Breast epithelium (tissue), 4 donors: ENCODE data around the gene RPL13. TPM values are rescaled to one million over a fixed set of nuclear protein-coding genes. Genes with fewer than 3 reads are reported as not detected.
A peak's percentile ranks its signal among the peaks of the same experiment; 100 is the strongest.

Experiments
- DNase-seq, 2 donors: peaks; one replicate each; pipeline ENCODE4 v3.0.0-alpha.2; 2019; ENCODE audit warnings: low spot score in 2 of 2
- H3K27ac ChIP-seq, 2 donors: fragments of 200-600 bp; sonication (generic) in 1 of 2; one replicate each; pipeline ENCODE4 v1.5.1; 2016 to 2019; ENCODE audit warnings: mild to moderate bottlenecking in 1 of 2
- H3K27me3 ChIP-seq, 2 donors: fragments of 200-600 bp; sonication (generic) in 1 of 2; one replicate each; pipeline versions ENCODE4 v1.5.1 to v1.6.0; 2017 to 2019; ENCODE audit warnings: control low read depth in 1 of 2, mild to moderate bottlenecking in 1 of 2
- H3K36me3 ChIP-seq: fragments of 200-600 bp; one replicate; pipeline ENCODE4 v1.5.1; 2019
- H3K4me1 ChIP-seq, 2 donors: fragments of 200-600 bp; sonication (generic); one replicate each; pipeline ENCODE4 v1.5.1; 2016 to 2019; ENCODE audit warnings: control low read depth in 1 of 2
- H3K4me3 ChIP-seq, 3 donors: fragments of 200-600 bp; sonication (generic); 1 replicate in 2 of 3; 2 replicates in 1 of 3; pipeline ENCODE4 v1.5.1; 2016 to 2019; ENCODE audit warnings: mild to moderate bottlenecking in 3 of 3, moderate library complexity in 2 of 3
- H3K9me3 ChIP-seq, 2 donors: fragments of 200-600 bp; sonication (generic) in 1 of 2; one replicate each; pipeline ENCODE4 v1.5.1; 2016 to 2019; ENCODE audit warnings: control low read depth in 1 of 2
- POLR2A ChIP-seq: fragments of 450-650 bp; IDR thresholded peaks from one replicate; pipeline ENCODE4 v1.6.1; 2016; ENCODE audit warnings: antibody characterized with exemption, mild to moderate bottlenecking, moderate library complexity
- POLR2AphosphoS5 ChIP-seq, 3 donors: sonication (generic); formaldehyde crosslinking; IDR thresholded peaks; one replicate each; pipeline ENCODE4 v1.6.1; 2017; ENCODE audit warnings: antibody characterized with exemption in 3 of 3
- intact Hi-C: fragments of 100-400 bp; cut with DNase I; formaldehyde crosslinking; loops from one replicate; pipeline ENCODE4 v1.15.1; 2023; ENCODE audit warnings: low total_unique reads
- total RNA-seq, 3 donors: library from RNA; depleted of rRNA; stranded (reverse); fragments of >200 nt; gene quantifications; one replicate each; pipeline ENCODE4 v1.1.0, GENCODE V29; 2016
- TF ChIP-seq, protein P1 (sequence below), 3 donors: fragments of 450-650 bp; IDR thresholded peaks; one replicate each; pipeline ENCODE4 v1.5.1; 2016 to 2017; ENCODE audit warnings: antibody characterized with exemption in 3 of 3, mild to moderate bottlenecking in 3 of 3, moderate library complexity in 3 of 3

The RPL13 gene
- total RNA-seq: 1,000 to 10,000 TPM; 5,075 to 6,295 (median 5,484) TPM

DNA sequence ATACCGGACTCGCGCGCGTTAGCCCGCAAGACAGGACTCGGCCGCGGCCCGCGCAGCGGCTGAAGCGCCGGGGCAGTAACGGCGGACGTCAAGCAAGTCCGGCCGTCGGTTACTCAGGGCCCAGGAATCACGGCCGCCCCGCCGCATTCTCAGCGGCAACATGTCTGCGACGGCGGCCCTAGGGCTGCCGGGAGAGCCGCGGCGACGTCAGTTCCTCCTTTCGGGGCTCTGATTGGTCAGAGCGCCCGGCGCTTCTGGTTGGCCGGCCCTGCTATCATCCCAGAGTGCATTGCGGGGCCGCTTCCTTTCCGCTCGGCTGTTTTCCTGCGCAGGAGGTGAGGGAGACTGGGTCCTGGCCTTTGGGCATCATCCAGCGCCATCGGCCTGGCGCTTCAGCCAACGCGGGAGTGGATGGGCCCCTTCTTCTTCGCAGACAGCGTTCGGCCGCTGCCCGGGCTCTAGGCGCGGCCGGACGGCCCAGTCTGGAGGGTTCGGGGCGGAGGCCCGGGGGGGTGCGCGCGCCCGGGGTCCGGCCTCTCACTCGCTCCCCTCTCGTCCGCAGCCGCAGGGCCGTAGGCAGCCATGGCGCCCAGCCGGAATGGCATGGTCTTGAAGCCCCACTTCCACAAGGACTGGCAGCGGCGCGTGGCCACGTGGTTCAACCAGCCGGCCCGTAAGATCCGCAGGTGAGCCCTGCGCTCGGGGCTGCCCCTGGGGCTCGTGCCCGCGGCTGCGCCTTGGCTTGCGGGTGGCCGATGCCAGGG, at the start of gene RPL13:
TSS of gene RPL13 (plus strand) at position 305 of the 764 bp plus-strand sequence. CDS start at position 583, 278 bp downstream.
- no peaks in the 10 kb centered on the region for H3K9me3 ChIP-seq
- peak within 1 kb of the TSS; percentile 96 to 97 for H3K27ac ChIP-seq
- H3K4me1 ChIP-seq: peaks cover 5 to 7% of the 10 kb centered on the region in 2 donors
- H3K36me3 ChIP-seq: no peaks in the 10 kb centered on the region
- intact Hi-C loops: loop anchor here (5.0 kb wide), 1 partner anchor 302 kb away; no protein-coding TSS in a partner anchor
- no peaks in the 10 kb centered on the region for H3K27me3 ChIP-seq
- TF ChIP-seq POLR2AphosphoS5 (IDR thresholded peaks at IDR 0.05) (peak; percentile 95 to 96 (median 96)), POLR2A (peak; percentile 95)
- TF ChIP-seq, protein P1, sequence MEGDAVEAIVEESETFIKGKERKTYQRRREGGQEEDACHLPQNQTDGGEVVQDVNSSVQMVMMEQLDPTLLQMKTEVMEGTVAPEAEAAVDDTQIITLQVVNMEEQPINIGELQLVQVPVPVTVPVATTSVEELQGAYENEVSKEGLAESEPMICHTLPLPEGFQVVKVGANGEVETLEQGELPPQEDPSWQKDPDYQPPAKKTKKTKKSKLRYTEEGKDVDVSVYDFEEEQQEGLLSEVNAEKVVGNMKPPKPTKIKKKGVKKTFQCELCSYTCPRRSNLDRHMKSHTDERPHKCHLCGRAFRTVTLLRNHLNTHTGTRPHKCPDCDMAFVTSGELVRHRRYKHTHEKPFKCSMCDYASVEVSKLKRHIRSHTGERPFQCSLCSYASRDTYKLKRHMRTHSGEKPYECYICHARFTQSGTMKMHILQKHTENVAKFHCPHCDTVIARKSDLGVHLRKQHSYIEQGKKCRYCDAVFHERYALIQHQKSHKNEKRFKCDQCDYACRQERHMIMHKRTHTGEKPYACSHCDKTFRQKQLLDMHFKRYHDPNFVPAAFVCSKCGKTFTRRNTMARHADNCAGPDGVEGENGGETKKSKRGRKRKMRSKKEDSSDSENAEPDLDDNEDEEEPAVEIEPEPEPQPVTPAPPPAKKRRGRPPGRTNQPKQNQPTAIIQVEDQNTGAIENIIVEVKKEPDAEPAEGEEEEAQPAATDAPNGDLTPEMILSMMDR (IDR thresholded peaks at IDR 0.05): peak in 1 of 3 donors; percentile 6
- H3K4me3 ChIP-seq: peak within 1 kb of the TSS; percentile 78 to 86 (median 85)
- DNase-seq: peak; percentile 95 to 97

DNA sequence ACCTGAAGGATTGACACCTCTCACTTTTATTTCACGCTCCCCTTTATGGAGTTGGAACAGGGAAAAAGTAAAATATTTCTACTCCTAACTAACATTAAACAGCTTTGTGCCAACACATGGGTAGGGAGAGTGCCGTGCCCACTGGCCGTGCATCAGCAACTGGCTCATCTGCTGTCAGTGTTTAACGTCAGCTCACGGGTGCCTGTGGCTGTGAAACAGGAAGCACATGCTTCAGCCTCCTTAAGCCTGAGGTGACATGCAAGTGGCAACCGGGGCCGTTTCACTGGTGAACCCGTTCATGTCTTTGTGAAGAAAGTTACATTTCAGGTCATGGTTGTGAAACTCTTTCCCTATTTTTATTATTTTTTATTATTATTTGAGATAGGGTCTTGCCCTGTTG, 49.1 kb upstream of the RPL13 start:
- no peak for DNase-seq
- H3K27me3 ChIP-seq: no peaks in the 10 kb centered on the region
- intact Hi-C loops: no loop called here
- no peaks in the 10 kb centered on the region for H3K9me3 ChIP-seq
- no peak overlapping the region for H3K4me3 ChIP-seq
- TF ChIP-seq, protein P1 (IDR thresholded peaks at IDR 0.05): no peak
- no peak for TF ChIP-seq POLR2AphosphoS5 (IDR thresholded peaks at IDR 0.05)
- no peak for TF ChIP-seq POLR2A
- peaks cover 0 to 8% of the 10 kb centered on the region in 2 donors for H3K4me1 ChIP-seq
- peaks cover 4% of the 10 kb centered on the region for H3K36me3 ChIP-seq
- no peak overlapping the region for H3K27ac ChIP-seq

DNA sequence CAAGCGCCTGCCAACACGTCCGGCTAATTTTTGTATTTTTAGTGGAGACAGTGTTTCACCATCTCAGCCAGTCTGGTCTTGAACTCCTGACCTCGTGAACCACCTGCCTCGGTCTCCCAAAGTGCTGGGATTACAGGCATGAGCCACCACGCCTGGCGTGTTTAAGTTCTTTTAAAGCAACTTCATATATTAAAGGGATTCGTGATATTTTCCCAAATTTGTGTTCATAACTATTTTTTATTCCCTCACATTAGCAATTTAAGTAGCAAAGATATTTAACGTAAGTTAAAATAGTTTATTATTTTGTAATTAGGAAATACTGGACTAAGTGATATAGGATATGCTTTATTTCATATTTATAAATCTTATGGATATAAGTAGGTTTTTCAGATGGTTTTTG, 48.0 kb upstream of the RPL13 start:
- Histone ChIP-seq H3K27ac (no peak overlapping the region), H3K27me3 (no peaks in the 10 kb centered on the region), H3K4me3 (no peak overlapping the region), H3K36me3 (peaks cover 4% of the 10 kb centered on the region), H3K4me1 (peaks cover 0 to 8% of the 10 kb centered on the region in 2 donors), H3K9me3 (no peaks in the 10 kb centered on the region)
- intact Hi-C loops: no loop called here
- DNase-seq: no peak
- TF ChIP-seq POLR2AphosphoS5 (IDR thresholded peaks at IDR 0.05) (no peak), POLR2A (no peak)
- TF ChIP-seq, protein P1 (IDR thresholded peaks at IDR 0.05): no peak

DNA sequence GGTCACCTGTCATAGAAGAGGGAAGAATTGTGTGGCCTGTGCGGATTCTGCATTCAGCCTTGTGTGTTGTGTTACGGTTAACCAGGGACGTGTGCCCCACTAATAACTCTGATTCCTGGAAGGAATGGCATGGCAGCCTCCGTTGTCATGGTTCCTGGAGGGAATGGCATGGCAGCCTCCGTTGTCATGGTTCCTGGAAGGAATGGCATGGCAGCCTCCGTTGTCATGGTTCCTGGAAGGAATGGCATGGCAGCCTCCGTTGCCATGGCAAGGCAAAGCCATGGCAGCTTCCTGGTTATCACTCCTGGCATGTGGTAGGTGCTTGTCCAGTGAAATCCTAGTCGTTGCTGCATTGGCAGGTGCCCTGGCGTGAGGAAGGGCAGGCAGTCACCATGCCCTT, 43.4 kb upstream of the RPL13 start:
- no peaks in the 10 kb centered on the region for H3K27me3 ChIP-seq
- peaks cover 4% of the 10 kb centered on the region for H3K36me3 ChIP-seq
- no peaks in the 10 kb centered on the region for H3K9me3 ChIP-seq
- intact Hi-C loops: no loop called here
- no peak for TF ChIP-seq POLR2AphosphoS5 (IDR thresholded peaks at IDR 0.05)
- TF ChIP-seq POLR2A: no peak
- TF ChIP-seq, protein P1 (IDR thresholded peaks at IDR 0.05): no peak
- H3K4me1 ChIP-seq: no peaks in the 10 kb centered on the region
- DNase-seq: no peak
- no peak overlapping the region for H3K4me3 ChIP-seq
- H3K27ac ChIP-seq: no peak overlapping the region

DNA sequence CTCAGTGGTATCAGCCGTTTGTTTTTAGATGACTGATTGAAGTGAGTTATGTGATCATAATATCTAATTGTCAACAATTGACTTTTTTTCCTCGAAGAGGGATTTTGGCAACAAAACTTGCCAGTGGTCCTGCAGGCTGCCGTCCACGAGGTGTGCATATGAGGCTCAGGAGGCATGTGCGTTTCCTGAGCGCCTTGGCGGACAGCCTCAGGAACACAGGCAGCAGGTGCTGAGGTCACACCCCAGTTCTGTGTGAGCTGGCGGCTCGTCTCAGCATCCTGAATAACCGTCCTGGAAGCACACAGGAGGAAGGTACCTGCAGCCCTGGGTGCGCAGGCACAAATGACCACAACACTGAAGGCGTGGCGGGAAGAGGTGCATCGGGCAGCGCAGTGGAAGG, 40.6 kb upstream of the RPL13 start:
- intact Hi-C loops: no loop called here
- no peaks in the 10 kb centered on the region for H3K9me3 ChIP-seq
- H3K36me3 ChIP-seq: no peaks in the 10 kb centered on the region

More for the DNA sequence above, 40.6 kb upstream of the RPL13 start:
- Histone ChIP-seq H3K27ac (no peak overlapping the region), H3K4me3 (no peak overlapping the region), H3K4me1 (no peaks in the 10 kb centered on the region), H3K27me3 (no peaks in the 10 kb centered on the region)
- DNase-seq: no peak
- TF ChIP-seq, protein P1 (IDR thresholded peaks at IDR 0.05): no peak
- no peak for TF ChIP-seq POLR2AphosphoS5 (IDR thresholded peaks at IDR 0.05)
- TF ChIP-seq POLR2A: no peak
